ENCODE measurements around the gene C1orf21.
A peak's percentile ranks its signal among the peaks of the same experiment; 100 is the strongest.

Gene C1orf21

DNA sequence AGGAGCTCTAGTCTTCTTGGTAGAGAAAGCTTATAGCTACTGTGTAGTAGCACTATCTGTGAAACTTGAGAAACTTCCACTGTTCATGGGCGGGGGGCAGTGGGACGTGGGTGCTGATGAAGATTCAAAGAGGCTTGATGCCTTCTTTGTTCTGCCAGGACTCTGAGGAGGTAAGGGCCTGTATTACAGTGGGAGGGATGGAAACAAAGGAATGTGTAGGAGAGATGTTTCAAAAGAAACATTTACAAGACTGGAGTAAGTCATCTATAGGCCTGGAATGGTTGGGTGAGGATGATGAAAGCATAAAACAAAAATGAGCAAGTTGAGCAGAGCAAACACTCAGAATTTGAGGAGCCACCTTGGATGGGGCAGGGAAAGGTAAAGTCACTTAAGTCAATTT is 89.4 kb downstream of the C1orf21 start:
- Histone ChIP-seq H3K79me2 (ENCODE audit: control insufficient read depth, insufficient read depth, low read length, poor library complexity) (peaks cover 2% of the 10 kb centered on the region), H4K12ac (ENCODE audit: low read depth, low read length) (no peak overlapping the region), H3K4me2 (ENCODE audit: low read length) (no peak overlapping the region), H2BK120ac (ENCODE audit: insufficient read depth, low read length, poor library complexity) (no peak overlapping the region), H3K4me1 (ENCODE audit: control insufficient read depth in 1 of 2, insufficient read depth in 2 of 2, low read length in 2 of 2) (peaks cover 7 to 8% of the 10 kb centered on the region in 2 experiments), H3K27ac (ENCODE audit: low read depth, low read length) (no peak overlapping the region), H3K79me1 (ENCODE audit: low read length) (peaks cover 6% of the 10 kb centered on the region), H2BK5ac (ENCODE audit: low read depth, low read length, poor library complexity) (no peak overlapping the region), H3K14ac (ENCODE audit: low read length) (no peak overlapping the region), H2AFZ (ENCODE audit: insufficient read depth, low read length, poor library complexity) (no peak overlapping the region), H3K9ac (ENCODE audit: low read length) (no peak overlapping the region), H4K8ac (ENCODE audit: low read depth, low read length) (no peak overlapping the region), H3K4ac (ENCODE audit: low read depth, low read length) (no peak overlapping the region), H2BK12ac (ENCODE audit: low read length) (no peak overlapping the region), H3K36me3 (ENCODE audit: control insufficient read depth in 1 of 2, insufficient read depth in 2 of 2, low read length in 2 of 2) (peaks cover 0 to 4% of the 10 kb centered on the region in 2 experiments), H3K18ac (ENCODE audit: low read length) (no peak overlapping the region), H3K9me3 (ENCODE audit: insufficient read depth, low read depth, low read length) (no peaks in the 10 kb centered on the region), H4K91ac (ENCODE audit: low read depth, low read length) (no peak overlapping the region), H3K4me3 (ENCODE audit: low read depth, low read length) (no peak overlapping the region), H2AK5ac (ENCODE audit: low read length) (no peak overlapping the region), H3K23ac (ENCODE audit: low read length) (no peak overlapping the region), H3K27me3 (ENCODE audit: insufficient read depth, low read length) (no peaks in the 10 kb centered on the region)
- DNase-seq = no peak
- no CpG with 5 or more reads among the region's 2 CpGs for WGBS (ENCODE audit: extremely low coverage, insufficient coverage, insufficient read length)

- no peak overlapping the region for H2BK12ac ChIP-seq (ENCODE audit: low read length)
- H3K79me1 ChIP-seq (ENCODE audit: low read length) = peaks cover 17% of the 10 kb centered on the region
- H3K23ac ChIP-seq (ENCODE audit: low read length) = no peak overlapping the region
- no peak overlapping the region for H3K18ac ChIP-seq (ENCODE audit: low read length)
- H2AFZ ChIP-seq (ENCODE audit: insufficient read depth, low read length, poor library complexity) = no peak overlapping the region
- no peak overlapping the region for H2AK5ac ChIP-seq (ENCODE audit: low read length)
- H3K9ac ChIP-seq (ENCODE audit: low read length) = no peak overlapping the region
- no peak overlapping the region for H4K8ac ChIP-seq (ENCODE audit: low read depth, low read length)
- no peaks in the 10 kb centered on the region for H3K27me3 ChIP-seq (ENCODE audit: insufficient read depth, low read length)
- no peak overlapping the region for H4K91ac ChIP-seq (ENCODE audit: low read depth, low read length)
- peaks cover 1 to 6% of the 10 kb centered on the region in 2 experiments for H3K36me3 ChIP-seq (ENCODE audit: control insufficient read depth in 1 of 2, insufficient read depth in 2 of 2, low read length in 2 of 2)
- H3K4me3 ChIP-seq (ENCODE audit: low read depth, low read length) = no peak overlapping the region
- no peak overlapping the region for H2BK5ac ChIP-seq (ENCODE audit: low read depth, low read length, poor library complexity)
- no peak overlapping the region for H3K14ac ChIP-seq (ENCODE audit: low read length)
- peaks cover 7% of the 10 kb centered on the region for H3K79me2 ChIP-seq (ENCODE audit: control insufficient read depth, insufficient read depth, low read length, poor library complexity)
- H4K12ac ChIP-seq (ENCODE audit: low read depth, low read length) = no peak overlapping the region
- no CpG with 5 or more reads among the region's 14 CpGs for WGBS (ENCODE audit: extremely low coverage, insufficient coverage, insufficient read length)
- DNase-seq = peak; percentile 18 to 81
- H3K27ac ChIP-seq (ENCODE audit: low read depth, low read length) = peak overlapping the region; percentile 61
- H3K4me1 ChIP-seq (ENCODE audit: control insufficient read depth in 1 of 2, insufficient read depth in 2 of 2, low read length in 2 of 2) = peaks cover 17 to 24% of the 10 kb centered on the region in 2 experiments
- no peak overlapping the region for H3K4me2 ChIP-seq (ENCODE audit: low read length)
- peak overlapping the region; percentile 48 for H2BK120ac ChIP-seq (ENCODE audit: insufficient read depth, low read length, poor library complexity)
- H3K4ac ChIP-seq (ENCODE audit: low read depth, low read length) = no peak overlapping the region
- no peaks in the 10 kb centered on the region for H3K9me3 ChIP-seq (ENCODE audit: insufficient read depth, low read depth, low read length)
Measured at GRCh38 chr1:184479435-184480167, 92.8 kb downstream of the C1orf21 start.

DNA sequence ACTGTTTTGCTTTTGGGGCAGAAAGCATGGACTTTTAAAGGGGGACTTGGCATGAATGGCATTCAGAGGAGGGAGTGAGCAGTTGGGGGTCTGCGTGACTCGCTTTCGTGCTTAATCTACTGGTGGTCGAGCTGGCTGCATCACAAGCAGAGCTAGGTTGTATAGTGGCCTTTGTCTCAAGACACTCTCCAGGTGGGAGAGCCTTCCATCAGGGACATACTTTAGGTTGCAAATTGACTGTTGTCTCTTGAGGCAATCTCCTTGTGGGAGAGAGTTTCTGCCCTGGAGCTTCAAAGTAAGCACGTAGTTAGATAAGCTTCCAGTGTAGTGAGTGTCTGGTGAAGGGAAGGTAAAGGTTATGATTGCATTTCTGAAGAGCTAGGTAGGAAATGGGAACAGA is 93.9 kb downstream of the C1orf21 start:
- Histone ChIP-seq H3K9ac (ENCODE audit: low read length) (no peak overlapping the region), H3K23ac (ENCODE audit: low read length) (no peak overlapping the region), H3K79me1 (ENCODE audit: low read length) (peaks cover 19% of the 10 kb centered on the region), H2AK5ac (ENCODE audit: low read length) (no peak overlapping the region), H2BK120ac (ENCODE audit: insufficient read depth, low read length, poor library complexity) (no peak overlapping the region), H3K9me3 (ENCODE audit: insufficient read depth, low read depth, low read length) (no peaks in the 10 kb centered on the region), H4K91ac (ENCODE audit: low read depth, low read length) (peak overlapping the region; percentile 36), H4K12ac (ENCODE audit: low read depth, low read length) (no peak overlapping the region), H3K4me2 (ENCODE audit: low read length) (peak overlapping the region; percentile 21), H3K36me3 (ENCODE audit: control insufficient read depth in 1 of 2, insufficient read depth in 2 of 2, low read length in 2 of 2) (peaks cover 1 to 6% of the 10 kb centered on the region in 2 experiments), H3K4me3 (ENCODE audit: low read depth, low read length) (no peak overlapping the region), H4K8ac (ENCODE audit: low read depth, low read length) (no peak overlapping the region), H3K14ac (ENCODE audit: low read length) (no peak overlapping the region), H2AFZ (ENCODE audit: insufficient read depth, low read length, poor library complexity) (no peak overlapping the region), H3K4me1 (ENCODE audit: control insufficient read depth in 1 of 2, insufficient read depth in 2 of 2, low read length in 2 of 2) (peaks cover 21 to 27% of the 10 kb centered on the region in 2 experiments), H3K18ac (ENCODE audit: low read length) (no peak overlapping the region), H3K27me3 (ENCODE audit: insufficient read depth, low read length) (no peaks in the 10 kb centered on the region), H2BK12ac (ENCODE audit: low read length) (no peak overlapping the region), H3K27ac (ENCODE audit: low read depth, low read length) (peak overlapping the region; percentile 88), H3K4ac (ENCODE audit: low read depth, low read length) (no peak overlapping the region), H2BK5ac (ENCODE audit: low read depth, low read length, poor library complexity) (peak overlapping the region; percentile 7), H3K79me2 (ENCODE audit: control insufficient read depth, insufficient read depth, low read length, poor library complexity) (peaks cover 9% of the 10 kb centered on the region)
- WGBS (ENCODE audit: extremely low coverage, insufficient coverage, insufficient read length) = no CpG with 5 or more reads among the region's 5 CpGs
- peak; percentile 78 to 89 for DNase-seq

GRCh38 chr1:184482136-184482535 is 95.3 kb downstream of the C1orf21 start:
- H3K36me3 ChIP-seq (ENCODE audit: control insufficient read depth in 1 of 2, insufficient read depth in 2 of 2, low read length in 2 of 2) = peaks cover 1 to 4% of the 10 kb centered on the region in 2 experiments
- peak overlapping the region; percentile 88 for H2BK5ac ChIP-seq (ENCODE audit: low read depth, low read length, poor library complexity)
- peak overlapping the region; percentile 90 for H3K18ac ChIP-seq (ENCODE audit: low read length)
- no peak overlapping the region for H3K23ac ChIP-seq (ENCODE audit: low read length)
- no CpG with 5 or more reads among the region's 5 CpGs for WGBS (ENCODE audit: extremely low coverage, insufficient coverage, insufficient read length)
- peak overlapping the region; percentile 82 for H3K14ac ChIP-seq (ENCODE audit: low read length)
- peaks cover 9% of the 10 kb centered on the region for H3K79me2 ChIP-seq (ENCODE audit: control insufficient read depth, insufficient read depth, low read length, poor library complexity)
- peaks cover 23% of the 10 kb centered on the region for H3K79me1 ChIP-seq (ENCODE audit: low read length)
- H3K27ac ChIP-seq (ENCODE audit: low read depth, low read length) = peak overlapping the region; percentile 14
- peaks cover 24 to 33% of the 10 kb centered on the region in 2 experiments for H3K4me1 ChIP-seq (ENCODE audit: control insufficient read depth in 1 of 2, insufficient read depth in 2 of 2, low read length in 2 of 2)
- no peaks in the 10 kb centered on the region for H3K9me3 ChIP-seq (ENCODE audit: insufficient read depth, low read depth, low read length)
- H2AFZ ChIP-seq (ENCODE audit: insufficient read depth, low read length, poor library complexity) = no peak overlapping the region
- H3K4me3 ChIP-seq (ENCODE audit: low read depth, low read length) = no peak overlapping the region
- no peak overlapping the region for H3K4me2 ChIP-seq (ENCODE audit: low read length)
- peak overlapping the region; percentile 71 for H3K4ac ChIP-seq (ENCODE audit: low read depth, low read length)
- no peak overlapping the region for H4K12ac ChIP-seq (ENCODE audit: low read depth, low read length)
- no peaks in the 10 kb centered on the region for H3K27me3 ChIP-seq (ENCODE audit: insufficient read depth, low read length)
- peak overlapping the region; percentile 40 for H4K8ac ChIP-seq (ENCODE audit: low read depth, low read length)
- no peak for DNase-seq
- H3K9ac ChIP-seq (ENCODE audit: low read length) = no peak overlapping the region
- H2BK120ac ChIP-seq (ENCODE audit: insufficient read depth, low read length, poor library complexity) = peak overlapping the region; percentile 93
- peak overlapping the region; percentile 79 for H2AK5ac ChIP-seq (ENCODE audit: low read length)
- peak overlapping the region; percentile 71 for H4K91ac ChIP-seq (ENCODE audit: low read depth, low read length)
- peak overlapping the region; percentile 95 for H2BK12ac ChIP-seq (ENCODE audit: low read length)

Data from trophoblast cell (in vitro differentiated cells and primary cell).